Stimulated activated CD8-positive, alpha-beta memory T cell treated with anti-CD3 and anti-CD28 coated beads, Interleukin-2, amount 100 ng/mL, for 48 hours (primary cell): ENCODE measurements around the gene LUZP1.

Source experiments
- DNase-seq, 2 donors: peaks; one replicate each; pipeline ENCODE4 v3.0.0-alpha.2; 2020; ENCODE audit warnings: low read depth in 2 of 2

The LUZP1 gene

GRCh38 chr1:23085696-23086095 lies 83.0 kb downstream of the LUZP1 start:
- no peak for DNase-seq

- DNase-seq, result no peak
Observed at GRCh38 chr1:23084880-23085279, 83.8 kb downstream of the LUZP1 start.

GRCh38 chr1:23083714-23084480 lies 84.8 kb downstream of the LUZP1 start:
- DNase-seq, result no peak

GRCh38 chr1:23081376-23081775 lies 87.3 kb downstream of the LUZP1 start:
- no peak for DNase-seq

GRCh38 chr1:23080885-23081284 lies 87.8 kb downstream of the LUZP1 start:
- no peak for DNase-seq

GRCh38 chr1:23079025-23079424 lies 89.6 kb downstream of the LUZP1 start:
- DNase-seq, result no peak

GRCh38 chr1:23074012-23074411 lies 94.6 kb downstream of the LUZP1 start:
- DNase-seq, result no peak

GRCh38 chr1:23069675-23070074 lies 99.0 kb downstream of the LUZP1 start:
- no peak for DNase-seq

- DNase-seq, result no peak
Observed at GRCh38 chr1:23069149-23069548, 99.5 kb downstream of the LUZP1 start.

- DNase-seq, result no peak
Observed at GRCh38 chr1:23066075-23066474, 102.6 kb downstream of the LUZP1 start.

- DNase-seq, result no peak
Observed at GRCh38 chr1:23065385-23065784, 103.3 kb downstream of the LUZP1 start.

GRCh38 chr1:23062271-23062670 lies 106.4 kb downstream of the LUZP1 start:
- DNase-seq, result no peak

GRCh38 chr1:23057301-23057700 lies 111.4 kb downstream of the LUZP1 start:
- DNase-seq, result no peak

- DNase-seq, result no peak
Observed at GRCh38 chr1:23051290-23051909, 117.3 kb downstream of the LUZP1 start.

GRCh38 chr1:23050201-23050600 lies 118.5 kb downstream of the LUZP1 start:
- no peak for DNase-seq

GRCh38 chr1:23044035-23044434 lies 124.6 kb downstream of the LUZP1 start:
- DNase-seq, result no peak

GRCh38 chr1:23040509-23040908 lies 128.1 kb downstream of the LUZP1 start:
- no peak for DNase-seq

- DNase-seq, result no peak
Observed at GRCh38 chr1:23039308-23039826, 129.3 kb downstream of the LUZP1 start.

GRCh38 chr1:23037081-23037740 lies 131.4 kb downstream of the LUZP1 start:
- DNase-seq, result no peak

- no peak for DNase-seq
Observed at GRCh38 chr1:23035823-23036452, 132.7 kb downstream of the LUZP1 start.
